ENCODE results near the gene DNAH3. TPM values are rescaled to one million over a fixed set of nuclear protein-coding genes. Genes with fewer than 3 reads are reported as not detected.
"Not testable (repeated sequence)": the region's sequence is repeated elsewhere in the genome, so short reads cannot be mapped to it uniquely, and the experiment has no call there.

DNAH3 gene
- total and polyA plus RNA-seq, 2 experiments from 2014 or later: 0.70 to 1.3 TPM

- Mint-ChIP-seq H3K36me3 (ENCODE audit: low read depth) (no peaks in the 10 kb centered on the region), H3K4me3 (no peak overlapping the region), H3K27ac (no peak overlapping the region), H3K27me3 (ENCODE audit: insufficient read depth, low read depth, poor library complexity) (peaks cover 2% of the 10 kb centered on the region), H3K4me1 (no peaks in the 10 kb centered on the region), H3K9me3 (no peaks in the 10 kb centered on the region)
- no peak overlapping the region for H3K4me3 ChIP-seq
- no peak for ATAC-seq
- H2AFZ ChIP-seq: no peak overlapping the region
- no peak for DNase-seq (ENCODE audit: low spot score)
- no peaks in the 10 kb centered on the region for H3K36me3 ChIP-seq (ENCODE audit: insufficient read depth)
- no peak for TF ChIP-seq EZH2 (IDR thresholded peaks at IDR 0.05; ENCODE audit: low read depth, unreplicated experiment)
- no peak for TF ChIP-seq EZH2phosphoT487 (IDR thresholded peaks at IDR 0.05; ENCODE audit: unreplicated experiment)
- no peak for TF ChIP-seq CREB1 (CRISPR knock-in tag; IDR thresholded peaks at IDR 0.05; ENCODE audit: low read depth)
- no peaks in the 10 kb centered on the region for H3K79me2 ChIP-seq (replicated peaks; ENCODE audit: insufficient read depth)
- no peaks in the 10 kb centered on the region for H3F3A ChIP-seq (replicated peaks; ENCODE audit: low read depth)
- H3K27me3 ChIP-seq (ENCODE audit: insufficient read depth): no peaks in the 10 kb centered on the region
- no peak overlapping the region for H3K27ac ChIP-seq (ENCODE audit: low read depth)
- H3K4me1 ChIP-seq (ENCODE audit: insufficient read depth): no peaks in the 10 kb centered on the region
- H3K9me2 ChIP-seq (ENCODE audit: insufficient read depth): no peaks in the 10 kb centered on the region
- H3K4me2 ChIP-seq: no peak overlapping the region
- no peaks in the 10 kb centered on the region for H4K20me1 ChIP-seq (replicated peaks; ENCODE audit: insufficient read depth)
These were observed 92.8 kb downstream of the DNAH3 start for GRCh38 chr16:21057875-21058274.

- H3K4me1 ChIP-seq (ENCODE audit: insufficient read depth): no peaks in the 10 kb centered on the region
- Mint-ChIP-seq H3K27me3 (ENCODE audit: insufficient read depth, low read depth, poor library complexity) (peaks cover 2% of the 10 kb centered on the region), H3K4me1 (no peaks in the 10 kb centered on the region), H3K36me3 (ENCODE audit: low read depth) (no peaks in the 10 kb centered on the region), H3K4me3 (no peak overlapping the region), H3K9me3 (no peaks in the 10 kb centered on the region), H3K27ac (no peak overlapping the region)
- TF ChIP-seq POLR2AphosphoS5 (IDR thresholded peaks at IDR 0.05; ENCODE audit: low read depth) (no peak), STAT1 (IDR thresholded peaks at IDR 0.05; ENCODE audit: unreplicated experiment) (no peak)
- no peak overlapping the region for H3K27ac ChIP-seq (ENCODE audit: low read depth)
- no peaks in the 10 kb centered on the region for H3F3A ChIP-seq (replicated peaks; ENCODE audit: low read depth)
- DNase-seq (ENCODE audit: low spot score) (no peak), ATAC-seq (no peak)
- no peaks in the 10 kb centered on the region for H4K20me1 ChIP-seq (replicated peaks; ENCODE audit: insufficient read depth)
- no peaks in the 10 kb centered on the region for H3K9me2 ChIP-seq (ENCODE audit: insufficient read depth)
- no peaks in the 10 kb centered on the region for H3K79me2 ChIP-seq (replicated peaks; ENCODE audit: insufficient read depth)
- H3K4me3 ChIP-seq: no peak overlapping the region
- H3K27me3 ChIP-seq (ENCODE audit: insufficient read depth): no peaks in the 10 kb centered on the region
- no peaks in the 10 kb centered on the region for H3K36me3 ChIP-seq (ENCODE audit: insufficient read depth)
- no peak overlapping the region for H3K4me2 ChIP-seq
- no peak overlapping the region for H2AFZ ChIP-seq
These were observed 94.2 kb downstream of the DNAH3 start for GRCh38 chr16:21056396-21056795.

- H3F3A ChIP-seq (replicated peaks; ENCODE audit: low read depth); H3K27me3 ChIP-seq (ENCODE audit: insufficient read depth); H4K20me1 ChIP-seq (replicated peaks; ENCODE audit: insufficient read depth); H3K4me3 ChIP-seq; H3K36me3 ChIP-seq (ENCODE audit: insufficient read depth); H3K9me2 ChIP-seq (ENCODE audit: insufficient read depth); DNase-seq (ENCODE audit: low spot score); H3K4me2 ChIP-seq; ATAC-seq; H3K79me2 ChIP-seq (replicated peaks; ENCODE audit: insufficient read depth); H3K4me1 Mint-ChIP-seq; H3K27ac ChIP-seq (ENCODE audit: low read depth); H3K4me3 Mint-ChIP-seq; H3K4me1 ChIP-seq (ENCODE audit: insufficient read depth); H3K27me3 Mint-ChIP-seq (ENCODE audit: insufficient read depth, low read depth, poor library complexity); H3K36me3 Mint-ChIP-seq (ENCODE audit: low read depth); H3K9me3 Mint-ChIP-seq; H2AFZ ChIP-seq; H3K27ac Mint-ChIP-seq: not testable (repeated sequence)
These were observed 94.9 kb downstream of the DNAH3 start for GRCh38 chr16:21055738-21056137.

GRCh38 chr16:21053590-21053989 is 97.1 kb downstream of the DNAH3 start:
- H3K4me3 Mint-ChIP-seq: no peak overlapping the region
- Histone ChIP-seq H3K79me2 (replicated peaks; ENCODE audit: insufficient read depth) (no peaks in the 10 kb centered on the region), H3K27ac (ENCODE audit: low read depth) (no peak overlapping the region), H3K4me1 (ENCODE audit: insufficient read depth) (no peaks in the 10 kb centered on the region), H3F3A (replicated peaks; ENCODE audit: low read depth) (no peaks in the 10 kb centered on the region), H3K27me3 (ENCODE audit: insufficient read depth) (no peaks in the 10 kb centered on the region), H3K36me3 (ENCODE audit: insufficient read depth) (no peaks in the 10 kb centered on the region), H2AFZ (no peak overlapping the region; the same call in 1 of the 2 replicates), H3K4me2 (no peak overlapping the region), H3K9me2 (ENCODE audit: insufficient read depth) (no peaks in the 10 kb centered on the region; the same call in 1 of the 2 replicates), H3K4me3 (no peak overlapping the region), H4K20me1 (replicated peaks; ENCODE audit: insufficient read depth) (no peaks in the 10 kb centered on the region)
- no peak overlapping the region for H3K27ac Mint-ChIP-seq
- peaks cover 3% of the 10 kb centered on the region; the same call in 2 of the 3 replicates for H3K9me3 Mint-ChIP-seq
- no peak for ATAC-seq
- H3K27me3 Mint-ChIP-seq (ENCODE audit: insufficient read depth, low read depth, poor library complexity): peaks cover 2% of the 10 kb centered on the region
- no peak for DNase-seq (ENCODE audit: low spot score)
- 0 out of 3 replicates have a peak, but pooled peaks cover 2% of the 10 kb centered on the region for H3K36me3 Mint-ChIP-seq (ENCODE audit: low read depth)
- H3K4me1 Mint-ChIP-seq: no peaks in the 10 kb centered on the region
- TF ChIP-seq ETS1 (IDR thresholded peaks at IDR 0.05) (no peak), ZNF114 (CRISPR knock-in tag; IDR thresholded peaks at IDR 0.05) (no peak), NANOG (IDR thresholded peaks at IDR 0.05; ENCODE audit: borderline replicate concordance) (no peak), EZH2phosphoT487 (IDR thresholded peaks at IDR 0.05; ENCODE audit: unreplicated experiment) (no peak), CTCF (conservative IDR thresholded peaks at IDR 0.05; ENCODE audit: low read depth in 2 of 2) (no peak)

Measured in GM23338 (cell line).